Measurements from ENCODE around the gene SLC38A4. TPM values are rescaled to one million over a fixed set of nuclear protein-coding genes. Genes with fewer than 3 reads are reported as not detected.

The SLC38A4 gene
- total RNA-seq, 1 experiment from 2014 or later, result 20.1 TPM

- H3K9me3 ChIP-seq, result no peaks in the 10 kb centered on the region
- H3K36me3 ChIP-seq (ENCODE audit: control insufficient read depth, insufficient read depth, low read length), result no peaks in the 10 kb centered on the region
- no peak overlapping the region for H3K4me3 ChIP-seq (ENCODE audit: low read depth, low read length)
- H3K4me1 Mint-ChIP-seq (ENCODE audit: low read depth, unreplicated experiment), result peaks cover 52% of the 10 kb centered on the region
- intact Hi-C loops (cut with micrococcal nuclease; ENCODE audit: unreplicated experiment), result loop anchor here (2.0 kb wide), 2 partner anchors 56 to 164 kb away; no protein-coding TSS in a partner anchor
- peaks cover 5% of the 10 kb centered on the region for H3K36me3 Mint-ChIP-seq (ENCODE audit: insufficient read depth, unreplicated experiment)
- H3K4me3 Mint-ChIP-seq (ENCODE audit: unreplicated experiment), result peak overlapping the region; percentile 53
- BruUV-seq (replicated peaks), result no TSS peak
- H3K27me3 Mint-ChIP-seq (ENCODE audit: insufficient read depth, unreplicated experiment), result no peaks in the 10 kb centered on the region
- CTCF ChIA-PET, result interaction anchor here (0.5 to 1.3 kb wide), 2 partner anchors 26 to 186 kb away, joined by 3 to 5 read pairs; no protein-coding TSS in a partner anchor
- H3K4me1 ChIP-seq, result peaks cover 48% of the 10 kb centered on the region
- H3K9me3 Mint-ChIP-seq (ENCODE audit: unreplicated experiment), result no peaks in the 10 kb centered on the region
- H3K27ac Mint-ChIP-seq (ENCODE audit: unreplicated experiment), result peak overlapping the region; percentile 79
- peak; percentile 78 to 83 for DNase-seq
- POLR2A ChIA-PET, result no interaction called here
- H3K27me3 ChIP-seq (replicated peaks; ENCODE audit: control insufficient read depth, insufficient read depth, low read length), result no peaks in the 10 kb centered on the region
- TF ChIP-seq CTCF (IDR thresholded peaks at IDR 0.05; ENCODE audit: insufficient read depth in 1 of 2, low read depth in 1 of 2, low read length in 1 of 2, severe bottlenecking in 1 of 2, unreplicated experiment in 1 of 2), result no peak
These were observed 55.2 kb downstream of the SLC38A4 start for GRCh38 chr12:46770501-46771183.

- Histone ChIP-seq H3K9me3 (no peaks in the 10 kb centered on the region), H3K36me3 (ENCODE audit: control insufficient read depth, insufficient read depth, low read length) (no peaks in the 10 kb centered on the region), H3K4me1 (peaks cover 4% of the 10 kb centered on the region), H3K27me3 (replicated peaks; ENCODE audit: control insufficient read depth, insufficient read depth, low read length) (no peaks in the 10 kb centered on the region), H3K4me3 (ENCODE audit: low read depth, low read length) (no peak overlapping the region)
- ChIA-PET CTCF (no interaction called here), POLR2A (no interaction called here)
- Mint-ChIP-seq H3K36me3 (ENCODE audit: insufficient read depth, unreplicated experiment) (no peaks in the 10 kb centered on the region), H3K27ac (ENCODE audit: unreplicated experiment) (no peak overlapping the region), H3K4me3 (ENCODE audit: unreplicated experiment) (no peak overlapping the region), H3K9me3 (ENCODE audit: unreplicated experiment) (peaks cover 19% of the 10 kb centered on the region), H3K4me1 (ENCODE audit: low read depth, unreplicated experiment) (peaks cover 10% of the 10 kb centered on the region), H3K27me3 (ENCODE audit: insufficient read depth, unreplicated experiment) (no peaks in the 10 kb centered on the region)
- no TSS peak for BruUV-seq (replicated peaks)
- DNase-seq, result no peak
- intact Hi-C loops (cut with micrococcal nuclease; ENCODE audit: unreplicated experiment), result no loop called here
- no peak for TF ChIP-seq CTCF (IDR thresholded peaks at IDR 0.05; ENCODE audit: insufficient read depth in 1 of 2, low read depth in 1 of 2, low read length in 1 of 2, severe bottlenecking in 1 of 2, unreplicated experiment in 1 of 2)
These were observed 61.8 kb downstream of the SLC38A4 start for GRCh38 chr12:46764005-46764404.

GRCh38 chr12:46763230-46763629 lies 62.6 kb downstream of the SLC38A4 start:
- Histone ChIP-seq H3K36me3 (ENCODE audit: control insufficient read depth, insufficient read depth, low read length) (no peaks in the 10 kb centered on the region), H3K27me3 (replicated peaks; ENCODE audit: control insufficient read depth, insufficient read depth, low read length) (no peaks in the 10 kb centered on the region), H3K4me3 (ENCODE audit: low read depth, low read length) (no peak overlapping the region), H3K9me3 (peaks cover 5% of the 10 kb centered on the region; the same call in 1 of the 2 replicates), H3K4me1 (no peaks in the 10 kb centered on the region)
- Mint-ChIP-seq H3K4me1 (ENCODE audit: low read depth, unreplicated experiment) (peaks cover 5% of the 10 kb centered on the region), H3K36me3 (ENCODE audit: insufficient read depth, unreplicated experiment) (no peaks in the 10 kb centered on the region), H3K27ac (ENCODE audit: unreplicated experiment) (no peak overlapping the region), H3K9me3 (ENCODE audit: unreplicated experiment) (peaks cover 22% of the 10 kb centered on the region), H3K27me3 (ENCODE audit: insufficient read depth, unreplicated experiment) (no peaks in the 10 kb centered on the region), H3K4me3 (ENCODE audit: unreplicated experiment) (no peak overlapping the region)
- POLR2A ChIA-PET, result no interaction called here
- DNase-seq, result no peak
- intact Hi-C loops (cut with micrococcal nuclease; ENCODE audit: unreplicated experiment), result no loop called here
- TF ChIP-seq CTCF (IDR thresholded peaks at IDR 0.05; ENCODE audit: insufficient read depth in 1 of 2, low read depth in 1 of 2, low read length in 1 of 2, severe bottlenecking in 1 of 2, unreplicated experiment in 1 of 2), result no peak
- CTCF ChIA-PET, result no interaction called here
- no TSS peak for BruUV-seq (replicated peaks)

All from Caco-2 (cell line).